Right cardiac atrium (tissue), 5 donors: ENCODE results near the gene KLHL28. TPM values are rescaled to one million over a fixed set of nuclear protein-coding genes. Genes with fewer than 3 reads are reported as not detected.

ENCODE experiments used
- ATAC-seq, 2 donors: fragments of 200-7000 bp; cut with Tn5 transposase; one replicate each; pipeline versions ENCODE4 v1.8.0 to v1.9.1; 2020; ENCODE audit warnings: moderate library complexity in 2 of 2, mild to moderate bottlenecking in 1 of 2
- DNase-seq, 3 donors: peaks; one replicate each; pipeline ENCODE4 v3.0.0-alpha.2; 2020
- H3K27ac ChIP-seq: one replicate; pipeline ENCODE4 v1.5.1; 2013; ENCODE audit warnings: mild to moderate bottlenecking, low read length, control low read depth, moderate library complexity
- H3K27me3 ChIP-seq: one replicate; pipeline ENCODE4 v1.6.1; 2013; ENCODE audit not compliant: control insufficient read depth, insufficient read depth
- H3K4me1 ChIP-seq: one replicate; pipeline ENCODE4 v1.6.1; 2013; ENCODE audit warnings: low read length; ENCODE audit not compliant: control insufficient read depth, insufficient read depth
- H3K4me3 ChIP-seq: one replicate; pipeline ENCODE4 v1.5.1; 2013; ENCODE audit warnings: low read length, control low read depth
- H3K9me3 ChIP-seq: one replicate; pipeline ENCODE4 v1.6.1; 2013; ENCODE audit warnings: low read length; ENCODE audit not compliant: control insufficient read depth
- WGBS: extraction: QIAGEN DNeasy Blood & Tissue Kit; methylation state at CpG from one replicate; pipeline ENCODE4 v1.1.7; 2013; 5-methylcytosine and 5-hydroxymethylcytosine counted together
- intact Hi-C, 4 donors: fragments of 100-400 bp; cut with DNase I; formaldehyde crosslinking; loops; one replicate each; pipeline versions ENCODE4 v1.11.0 to v1.14.0; 2022 to 2023
- polyA plus RNA-seq: library from polyadenylated mRNA; stranded (reverse); fragments of 200-250 nt; gene quantifications from one replicate; pipeline ENCODE4 v1.2.3, GENCODE V29; 2013
- total RNA-seq, 4 donors: library from RNA; stranded (reverse); fragmentation: NEBNext Ultra II Directional; extraction: Animal tissue kit (Norgen Biotek cat#: 25700); gene quantifications; one replicate each; pipeline ENCODE4 v1.2.1, GENCODE V29; 2021
- donor health status: healthy with polysubstance abuse.
- donor health status: DM: no; HTN: yes; CAD: no.
- donor health status: DM: no; HTN: no; CAD: no.
- donor health status: DM: no; HTN: yes; CAD: no; lungs with severe emphysema.
- donor health status: DM: yes; HTN: yes; CAD: no.

Gene KLHL28
- total and polyA plus RNA-seq, 5 donors: 3.4 to 13.0 (median 11.7) TPM

- Histone ChIP-seq H3K9me3 (no peaks in the 10 kb centered on the region), H3K4me3 (no peak overlapping the region), H3K27me3 (no peaks in the 10 kb centered on the region), H3K4me1 (peaks cover 3% of the 10 kb centered on the region), H3K27ac (no peak overlapping the region)
- ATAC-seq (peak; percentile 59 to 74), DNase-seq (peak; percentile 33 to 81 (median 63))
- intact Hi-C loops: no loop called here
These were observed 18.1 kb upstream of the KLHL28 start for GRCh38 chr14:44979740-44980356.

- DNase-seq (no peak), ATAC-seq (no peak)
- 66% methylated on average over 2 of the region's 2 CpGs for WGBS
- H3K27ac ChIP-seq: no peak overlapping the region
- H3K27me3 ChIP-seq: no peaks in the 10 kb centered on the region
- no peaks in the 10 kb centered on the region for H3K9me3 ChIP-seq
- intact Hi-C loops: no loop called here
- H3K4me1 ChIP-seq: peaks cover 3% of the 10 kb centered on the region
- H3K4me3 ChIP-seq: no peak overlapping the region
These were observed 17.5 kb upstream of the KLHL28 start for GRCh38 chr14:44979273-44979672.

- 93% methylated on average over 4 of the region's 4 CpGs for WGBS
- no peaks in the 10 kb centered on the region for H3K9me3 ChIP-seq
- no peak for ATAC-seq
- H3K4me1 ChIP-seq: no peaks in the 10 kb centered on the region
- H3K27ac ChIP-seq: no peak overlapping the region
- no peak for DNase-seq
- intact Hi-C loops: no loop called here
- H3K4me3 ChIP-seq: no peak overlapping the region
- H3K27me3 ChIP-seq: no peaks in the 10 kb centered on the region
These were observed 9.7 kb upstream of the KLHL28 start for GRCh38 chr14:44971459-44971858.

GRCh38 chr14:44970907-44971306 is 9.2 kb upstream of the KLHL28 start:
- DNase-seq (no peak), ATAC-seq (no peak)
- Histone ChIP-seq H3K9me3 (no peaks in the 10 kb centered on the region), H3K27me3 (no peaks in the 10 kb centered on the region), H3K4me3 (no peak overlapping the region), H3K27ac (no peak overlapping the region), H3K4me1 (no peaks in the 10 kb centered on the region)
- intact Hi-C loops: no loop called here

GRCh38 chr14:44968714-44969113 is 7.0 kb upstream of the KLHL28 start:
- intact Hi-C loops: loop anchor here in 2 of 4 donors (10.0 kb wide), 2 partner anchors 54 to 166 kb away; partner anchors contain the start of genes FANCM (in 1 of the 2) and FKBP3 (in 1 of the 2)

GRCh38 chr14:44966601-44967336 is 5.0 kb upstream of the KLHL28 start:
- DNase-seq (no peak), ATAC-seq (no peak)
- Histone ChIP-seq H3K4me1 (no peaks in the 10 kb centered on the region), H3K4me3 (peak overlapping the region; percentile 37), H3K27ac (no peak overlapping the region), H3K27me3 (no peaks in the 10 kb centered on the region), H3K9me3 (no peaks in the 10 kb centered on the region)
- intact Hi-C loops: loop anchor here in 2 of 4 donors (10.0 kb wide), 2 partner anchors 52 to 168 kb away; partner anchors contain the start of genes FANCM (in 1 of the 2) and FKBP3 (in 1 of the 2)
- WGBS: 73% methylated on average over 4 of the region's 4 CpGs

More at GRCh38 chr14:44968714-44969113, 7.0 kb upstream of the KLHL28 start:
- DNase-seq (no peak), ATAC-seq (no peak)
- H3K4me3 ChIP-seq: no peak overlapping the region
- H3K27me3 ChIP-seq: no peaks in the 10 kb centered on the region
- H3K27ac ChIP-seq: no peak overlapping the region
- H3K4me1 ChIP-seq: no peaks in the 10 kb centered on the region
- no peaks in the 10 kb centered on the region for H3K9me3 ChIP-seq

- peak in 1 of 3 donors; percentile 45 for DNase-seq
These were observed 2.1 kb upstream of the KLHL28 start for GRCh38 chr14:44963775-44964380.

GRCh38 chr14:44963044-44963528 is 1.3 kb upstream of the KLHL28 start:
- H3K27me3 ChIP-seq: no peaks in the 10 kb centered on the region
- no peaks in the 10 kb centered on the region for H3K4me1 ChIP-seq
- WGBS: 7% methylated on average over 13 of the region's 13 CpGs
- H3K4me3 ChIP-seq: peak overlapping the region; percentile 76
- intact Hi-C loops: loop anchor here in 3 of 4 donors (5.0 to 10.0 kb wide), 4 partner anchors 48 to 172 kb away; partner anchors contain the start of genes FKBP3 (in 2 of the 3) and FANCM (in 1 of the 3)
- peak overlapping the region; percentile 68 for H3K27ac ChIP-seq
- DNase-seq (no peak), ATAC-seq (no peak)
- H3K9me3 ChIP-seq: no peaks in the 10 kb centered on the region

More at GRCh38 chr14:44963775-44964380, 2.1 kb upstream of the KLHL28 start:
- Histone ChIP-seq H3K4me3 (peak overlapping the region; percentile 76), H3K4me1 (no peaks in the 10 kb centered on the region), H3K27ac (no peak overlapping the region), H3K9me3 (no peaks in the 10 kb centered on the region), H3K27me3 (no peaks in the 10 kb centered on the region)
- intact Hi-C loops: loop anchor here in 3 of 4 donors (5.0 to 10.0 kb wide), 4 partner anchors 49 to 171 kb away; partner anchors contain the start of genes FKBP3 (in 2 of the 3) and FANCM (in 1 of the 3)
- no peak for ATAC-seq
- 15% methylated on average over 7 of the region's 7 CpGs for WGBS

GRCh38 chr14:44962334-44963043 is 742 bp upstream of the KLHL28 start:
- peak overlapping the region; percentile 76 for H3K4me3 ChIP-seq
- H3K9me3 ChIP-seq: no peaks in the 10 kb centered on the region
- ATAC-seq (peak; percentile 54 to 67), DNase-seq (peak; percentile 61 to 86 (median 84))
- H3K27ac ChIP-seq: peak overlapping the region; percentile 68
- H3K27me3 ChIP-seq: no peaks in the 10 kb centered on the region
- 2% methylated on average over 39 of the region's 39 CpGs for WGBS
- H3K4me1 ChIP-seq: no peaks in the 10 kb centered on the region
- intact Hi-C loops: loop anchor here in 3 of 4 donors (5.0 to 10.0 kb wide), 4 partner anchors 48 to 172 kb away; partner anchors contain the start of genes FKBP3 (in 2 of the 3) and FANCM (in 1 of the 3)

GRCh38 chr14:44961151-44961553 is 595 bp downstream of the KLHL28 start:
- intact Hi-C loops: loop anchor here in 3 of 4 donors (5.0 to 10.0 kb wide), 4 partner anchors 46 to 174 kb away; partner anchors contain the start of genes FKBP3 (in 2 of the 3) and FANCM (in 1 of the 3)
- Histone ChIP-seq H3K27me3 (no peaks in the 10 kb centered on the region), H3K9me3 (no peaks in the 10 kb centered on the region), H3K27ac (peak overlapping the region; percentile 96), H3K4me1 (no peaks in the 10 kb centered on the region), H3K4me3 (peak overlapping the region; percentile 89)
- peak; percentile 61 to 80 (median 79) for DNase-seq
- ATAC-seq: peak; percentile 68 to 75
- under 1% methylated on average over 14 of the region's 14 CpGs for WGBS
